Measurements from ENCODE around the gene GARS1. TPM values are rescaled to one million over a fixed set of nuclear protein-coding genes. Genes with fewer than 3 reads are reported as not detected.

GARS1 gene
- total and polyA plus RNA-seq, 4 donors = 43.3 to 73.6 (median 67.8) TPM

- no peak for TF ChIP-seq REST (IDR thresholded peaks at IDR 0.05)
These were observed 35.1 kb upstream of the GARS1 start (continued) for GRCh38 chr7:30559611-30560010.

DNA sequence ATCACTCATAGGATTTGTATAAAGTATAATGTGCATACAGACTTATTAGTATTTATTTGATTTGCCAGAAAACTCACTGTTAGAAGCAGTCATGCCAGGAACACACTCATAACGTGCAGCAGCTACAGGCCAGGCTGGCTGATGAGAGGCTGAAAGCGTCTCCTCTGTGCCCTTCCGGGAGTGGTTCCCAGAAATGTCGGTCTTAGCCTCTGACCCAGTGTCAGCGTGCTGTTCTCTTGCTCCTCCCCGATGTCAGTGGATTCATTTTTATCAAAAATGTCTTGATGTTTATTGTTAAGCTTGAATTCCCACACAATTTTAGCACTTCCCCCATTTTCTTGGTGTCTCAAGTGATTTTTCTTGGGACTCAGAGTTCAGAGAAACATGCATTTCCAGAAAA, 33.3 kb upstream of the GARS1 start:
- H3K9ac ChIP-seq (ENCODE audit: low read depth in 1 of 2, low read length in 2 of 2) = no peak overlapping the region
- TF ChIP-seq NR2F2 (IDR thresholded peaks at IDR 0.05) = peak; percentile 64
- TF ChIP-seq HNF4G (IDR thresholded peaks at IDR 0.05) = no peak
- TF ChIP-seq TAF1 (conservative IDR thresholded peaks at IDR 0.05) = no peak
- TF ChIP-seq, protein P1, sequence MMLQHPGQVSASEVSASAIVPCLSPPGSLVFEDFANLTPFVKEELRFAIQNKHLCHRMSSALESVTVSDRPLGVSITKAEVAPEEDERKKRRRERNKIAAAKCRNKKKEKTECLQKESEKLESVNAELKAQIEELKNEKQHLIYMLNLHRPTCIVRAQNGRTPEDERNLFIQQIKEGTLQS (IDR thresholded peaks at IDR 0.05) = no peak
- TF ChIP-seq FOXA2 (IDR thresholded peaks at IDR 0.05) = no peak
- TF ChIP-seq HNF4A (conservative IDR thresholded peaks at IDR 0.05) = no peak
- H3K9me3 ChIP-seq (ENCODE audit: control insufficient read depth in 4 of 4, low read length in 3 of 4) = no peaks in the 10 kb centered on the region
- peak overlapping the region in 1 of 2 donors; percentile 9 for H3K27ac ChIP-seq (ENCODE audit: low read depth in 1 of 2, low read length in 2 of 2)
- H3K4me3 ChIP-seq (ENCODE audit: low read depth in 1 of 3, low read length in 3 of 3) = no peak overlapping the region
- 82% methylated on average over 6 of the region's 6 CpGs for WGBS
- no peaks in the 10 kb centered on the region for H3K4me1 ChIP-seq (ENCODE audit: control insufficient read depth in 4 of 4, insufficient read depth in 4 of 4, low read length in 3 of 4)
- no peak for DNase-seq (ENCODE audit: low spot score)
- H3K27me3 ChIP-seq (ENCODE audit: control insufficient read depth in 4 of 4, insufficient read depth in 4 of 4, low read length in 3 of 4) = no peaks in the 10 kb centered on the region
- H3K36me3 ChIP-seq (ENCODE audit: control insufficient read depth in 4 of 4, insufficient read depth in 3 of 4, low read depth in 1 of 4, low read length in 3 of 4) = peaks cover 2 to 8% (median 6%) of the 10 kb centered on the region in 4 donors

GRCh38 chr7:30562498-30562897, 32.2 kb upstream of the GARS1 start:
- TF ChIP-seq CTCF (IDR thresholded peaks at IDR 0.05; ENCODE audit: low read depth, low read length, missing input control) (no peak), MAX (IDR thresholded peaks at IDR 0.05) (no peak), FOXA2 (IDR thresholded peaks at IDR 0.05) (no peak), REST (IDR thresholded peaks at IDR 0.05) (no peak), RAD21 (IDR thresholded peaks at IDR 0.05) (no peak), GABPA (IDR thresholded peaks at IDR 0.05 in 1 of 2, conservative IDR thresholded peaks at IDR 0.05 in 1 of 2) (no peak), EGR1 (IDR thresholded peaks at IDR 0.05; ENCODE audit: low read depth in 2 of 2) (no peak), HNF4G (IDR thresholded peaks at IDR 0.05) (no peak)
- TF ChIP-seq, protein P1 (IDR thresholded peaks at IDR 0.05) = no peak
- TF ChIP-seq, protein P2, sequence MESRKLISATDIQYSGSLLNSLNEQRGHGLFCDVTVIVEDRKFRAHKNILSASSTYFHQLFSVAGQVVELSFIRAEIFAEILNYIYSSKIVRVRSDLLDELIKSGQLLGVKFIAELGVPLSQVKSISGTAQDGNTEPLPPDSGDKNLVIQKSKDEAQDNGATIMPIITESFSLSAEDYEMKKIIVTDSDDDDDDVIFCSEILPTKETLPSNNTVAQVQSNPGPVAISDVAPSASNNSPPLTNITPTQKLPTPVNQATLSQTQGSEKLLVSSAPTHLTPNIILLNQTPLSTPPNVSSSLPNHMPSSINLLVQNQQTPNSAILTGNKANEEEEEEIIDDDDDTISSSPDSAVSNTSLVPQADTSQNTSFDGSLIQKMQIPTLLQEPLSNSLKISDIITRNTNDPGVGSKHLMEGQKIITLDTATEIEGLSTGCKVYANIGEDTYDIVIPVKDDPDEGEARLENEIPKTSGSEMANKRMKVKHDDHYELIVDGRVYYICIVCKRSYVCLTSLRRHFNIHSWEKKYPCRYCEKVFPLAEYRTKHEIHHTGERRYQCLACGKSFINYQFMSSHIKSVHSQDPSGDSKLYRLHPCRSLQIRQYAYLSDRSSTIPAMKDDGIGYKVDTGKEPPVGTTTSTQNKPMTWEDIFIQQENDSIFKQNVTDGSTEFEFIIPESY (IDR thresholded peaks at IDR 0.05) = no peak
- peak overlapping the region in 1 of 2 donors; percentile 51 for H3K27ac ChIP-seq (ENCODE audit: low read depth in 1 of 2, low read length in 2 of 2)
- WGBS = 73% methylated on average over 6 of the region's 6 CpGs
- no peaks in the 10 kb centered on the region for H3K27me3 ChIP-seq (ENCODE audit: control insufficient read depth in 4 of 4, insufficient read depth in 4 of 4, low read length in 3 of 4)
- no peak overlapping the region for H3K9ac ChIP-seq (ENCODE audit: low read depth in 1 of 2, low read length in 2 of 2)
- H3K4me3 ChIP-seq (ENCODE audit: low read depth in 1 of 3, low read length in 3 of 3) = no peak overlapping the region
- no peaks in the 10 kb centered on the region for H3K9me3 ChIP-seq (ENCODE audit: control insufficient read depth in 4 of 4, low read length in 3 of 4)
- no peak for DNase-seq (ENCODE audit: low spot score)
- peaks cover 2 to 17% (median 12%) of the 10 kb centered on the region in 4 donors for H3K36me3 ChIP-seq (ENCODE audit: control insufficient read depth in 4 of 4, insufficient read depth in 3 of 4, low read depth in 1 of 4, low read length in 3 of 4)
- H3K4me1 ChIP-seq (ENCODE audit: control insufficient read depth in 4 of 4, insufficient read depth in 4 of 4, low read length in 3 of 4) = no peaks in the 10 kb centered on the region
